ENCODE results near the gene NHLRC1. TPM values are rescaled to one million over a fixed set of nuclear protein-coding genes. Genes with fewer than 3 reads are reported as not detected.

The NHLRC1 gene
- total RNA-seq, 1 experiment from 2014 or later, result 1.4 TPM

DNA sequence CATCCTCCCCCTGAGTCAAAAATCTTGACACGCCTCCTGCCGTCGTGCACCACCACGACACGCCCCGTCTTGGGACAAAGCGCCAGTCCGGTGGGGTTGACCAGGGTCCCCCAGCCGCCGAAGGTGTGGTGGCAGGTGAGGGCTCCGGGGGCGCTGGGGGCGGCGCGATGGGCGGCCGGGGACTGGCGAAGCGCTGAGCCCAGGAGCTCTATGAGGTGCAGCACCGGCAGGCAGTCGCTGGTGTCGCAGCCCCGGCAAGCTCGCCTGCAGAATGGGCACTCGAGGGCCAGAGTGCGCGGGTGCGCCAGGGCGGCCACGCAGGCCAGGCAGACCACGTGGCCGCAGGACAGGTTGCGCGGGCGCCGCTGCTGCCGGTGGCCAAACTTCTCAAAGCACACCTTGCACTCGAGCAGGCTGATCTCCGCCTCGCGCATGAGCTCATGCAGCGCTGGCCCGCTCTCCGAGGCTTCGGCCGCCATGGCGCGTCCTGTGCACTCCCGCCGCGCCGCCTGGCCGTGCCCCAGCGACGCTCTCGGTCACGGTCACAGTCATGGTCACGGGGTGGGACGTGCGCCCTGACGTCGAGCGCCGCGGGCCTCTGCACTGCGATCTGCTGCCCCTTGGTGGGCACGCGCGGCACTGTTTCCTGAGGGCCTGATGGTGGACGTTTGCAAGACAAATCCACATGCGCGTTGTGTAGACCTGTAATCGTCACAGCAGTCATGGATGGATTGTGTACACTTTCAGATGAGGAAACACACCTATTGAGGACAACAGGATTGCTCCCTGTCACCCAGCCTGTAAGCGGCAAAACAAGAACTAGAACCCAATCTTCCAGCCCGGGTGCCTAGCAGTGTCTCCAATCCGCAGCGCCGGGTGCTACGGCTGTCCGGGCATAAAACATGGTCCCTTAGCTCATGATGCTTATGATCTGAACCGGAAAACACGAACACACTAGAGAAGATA lies at the start of gene NHLRC1 (continued):
- TF ChIP-seq ZNF232 (CRISPR knock-in tag; IDR thresholded peaks at IDR 0.05), result peak; percentile 95
- TF ChIP-seq, protein P1, sequence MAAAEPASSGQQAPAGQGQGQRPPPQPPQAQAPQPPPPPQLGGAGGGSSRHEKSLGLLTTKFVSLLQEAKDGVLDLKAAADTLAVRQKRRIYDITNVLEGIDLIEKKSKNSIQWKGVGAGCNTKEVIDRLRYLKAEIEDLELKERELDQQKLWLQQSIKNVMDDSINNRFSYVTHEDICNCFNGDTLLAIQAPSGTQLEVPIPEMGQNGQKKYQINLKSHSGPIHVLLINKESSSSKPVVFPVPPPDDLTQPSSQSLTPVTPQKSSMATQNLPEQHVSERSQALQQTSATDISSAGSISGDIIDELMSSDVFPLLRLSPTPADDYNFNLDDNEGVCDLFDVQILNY (CRISPR knock-in tag; IDR thresholded peaks at IDR 0.05), result peak; percentile 96
- TF ChIP-seq, protein P2, sequence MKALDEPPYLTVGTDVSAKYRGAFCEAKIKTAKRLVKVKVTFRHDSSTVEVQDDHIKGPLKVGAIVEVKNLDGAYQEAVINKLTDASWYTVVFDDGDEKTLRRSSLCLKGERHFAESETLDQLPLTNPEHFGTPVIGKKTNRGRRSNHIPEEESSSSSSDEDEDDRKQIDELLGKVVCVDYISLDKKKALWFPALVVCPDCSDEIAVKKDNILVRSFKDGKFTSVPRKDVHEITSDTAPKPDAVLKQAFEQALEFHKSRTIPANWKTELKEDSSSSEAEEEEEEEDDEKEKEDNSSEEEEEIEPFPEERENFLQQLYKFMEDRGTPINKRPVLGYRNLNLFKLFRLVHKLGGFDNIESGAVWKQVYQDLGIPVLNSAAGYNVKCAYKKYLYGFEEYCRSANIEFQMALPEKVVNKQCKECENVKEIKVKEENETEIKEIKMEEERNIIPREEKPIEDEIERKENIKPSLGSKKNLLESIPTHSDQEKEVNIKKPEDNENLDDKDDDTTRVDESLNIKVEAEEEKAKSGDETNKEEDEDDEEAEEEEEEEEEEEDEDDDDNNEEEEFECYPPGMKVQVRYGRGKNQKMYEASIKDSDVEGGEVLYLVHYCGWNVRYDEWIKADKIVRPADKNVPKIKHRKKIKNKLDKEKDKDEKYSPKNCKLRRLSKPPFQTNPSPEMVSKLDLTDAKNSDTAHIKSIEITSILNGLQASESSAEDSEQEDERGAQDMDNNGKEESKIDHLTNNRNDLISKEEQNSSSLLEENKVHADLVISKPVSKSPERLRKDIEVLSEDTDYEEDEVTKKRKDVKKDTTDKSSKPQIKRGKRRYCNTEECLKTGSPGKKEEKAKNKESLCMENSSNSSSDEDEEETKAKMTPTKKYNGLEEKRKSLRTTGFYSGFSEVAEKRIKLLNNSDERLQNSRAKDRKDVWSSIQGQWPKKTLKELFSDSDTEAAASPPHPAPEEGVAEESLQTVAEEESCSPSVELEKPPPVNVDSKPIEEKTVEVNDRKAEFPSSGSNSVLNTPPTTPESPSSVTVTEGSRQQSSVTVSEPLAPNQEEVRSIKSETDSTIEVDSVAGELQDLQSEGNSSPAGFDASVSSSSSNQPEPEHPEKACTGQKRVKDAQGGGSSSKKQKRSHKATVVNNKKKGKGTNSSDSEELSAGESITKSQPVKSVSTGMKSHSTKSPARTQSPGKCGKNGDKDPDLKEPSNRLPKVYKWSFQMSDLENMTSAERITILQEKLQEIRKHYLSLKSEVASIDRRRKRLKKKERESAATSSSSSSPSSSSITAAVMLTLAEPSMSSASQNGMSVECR (CRISPR knock-in tag; IDR thresholded peaks at IDR 0.05; ENCODE audit: borderline replicate concordance), result peak; percentile 97
- TF ChIP-seq OVOL2 (CRISPR knock-in tag; IDR thresholded peaks at IDR 0.05; ENCODE audit: borderline replicate concordance), result no peak
- no peak for TF ChIP-seq HMGA2 (CRISPR knock-in tag; IDR thresholded peaks at IDR 0.05)
- TF ChIP-seq ZNF121 (CRISPR knock-in tag; IDR thresholded peaks at IDR 0.05), result peak; percentile 98
- TF ChIP-seq, protein P3, sequence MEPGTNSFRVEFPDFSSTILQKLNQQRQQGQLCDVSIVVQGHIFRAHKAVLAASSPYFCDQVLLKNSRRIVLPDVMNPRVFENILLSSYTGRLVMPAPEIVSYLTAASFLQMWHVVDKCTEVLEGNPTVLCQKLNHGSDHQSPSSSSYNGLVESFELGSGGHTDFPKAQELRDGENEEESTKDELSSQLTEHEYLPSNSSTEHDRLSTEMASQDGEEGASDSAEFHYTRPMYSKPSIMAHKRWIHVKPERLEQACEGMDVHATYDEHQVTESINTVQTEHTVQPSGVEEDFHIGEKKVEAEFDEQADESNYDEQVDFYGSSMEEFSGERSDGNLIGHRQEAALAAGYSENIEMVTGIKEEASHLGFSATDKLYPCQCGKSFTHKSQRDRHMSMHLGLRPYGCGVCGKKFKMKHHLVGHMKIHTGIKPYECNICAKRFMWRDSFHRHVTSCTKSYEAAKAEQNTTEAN (CRISPR knock-in tag; IDR thresholded peaks at IDR 0.05), result peak; percentile 98
- TF ChIP-seq TP53 (CRISPR knock-in tag; IDR thresholded peaks at IDR 0.05), result peak; percentile 98
- peak; percentile 72 for TF ChIP-seq ZNF263 (CRISPR knock-in tag; IDR thresholded peaks at IDR 0.05; ENCODE audit: low read depth)
- TF ChIP-seq, protein P4, sequence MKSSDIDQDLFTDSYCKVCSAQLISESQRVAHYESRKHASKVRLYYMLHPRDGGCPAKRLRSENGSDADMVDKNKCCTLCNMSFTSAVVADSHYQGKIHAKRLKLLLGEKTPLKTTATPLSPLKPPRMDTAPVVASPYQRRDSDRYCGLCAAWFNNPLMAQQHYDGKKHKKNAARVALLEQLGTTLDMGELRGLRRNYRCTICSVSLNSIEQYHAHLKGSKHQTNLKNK (CRISPR knock-in tag; IDR thresholded peaks at IDR 0.05), result no peak
- no peak; the same call in 1 of the 2 replicates for TF ChIP-seq CBFB (CRISPR knock-in tag; IDR thresholded peaks at IDR 0.05; ENCODE audit: low read depth)
- TF ChIP-seq, protein P5, sequence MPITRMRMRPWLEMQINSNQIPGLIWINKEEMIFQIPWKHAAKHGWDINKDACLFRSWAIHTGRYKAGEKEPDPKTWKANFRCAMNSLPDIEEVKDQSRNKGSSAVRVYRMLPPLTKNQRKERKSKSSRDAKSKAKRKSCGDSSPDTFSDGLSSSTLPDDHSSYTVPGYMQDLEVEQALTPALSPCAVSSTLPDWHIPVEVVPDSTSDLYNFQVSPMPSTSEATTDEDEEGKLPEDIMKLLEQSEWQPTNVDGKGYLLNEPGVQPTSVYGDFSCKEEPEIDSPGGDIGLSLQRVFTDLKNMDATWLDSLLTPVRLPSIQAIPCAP (CRISPR knock-in tag; IDR thresholded peaks at IDR 0.05), result peak; percentile 95
- TF ChIP-seq, protein P6, sequence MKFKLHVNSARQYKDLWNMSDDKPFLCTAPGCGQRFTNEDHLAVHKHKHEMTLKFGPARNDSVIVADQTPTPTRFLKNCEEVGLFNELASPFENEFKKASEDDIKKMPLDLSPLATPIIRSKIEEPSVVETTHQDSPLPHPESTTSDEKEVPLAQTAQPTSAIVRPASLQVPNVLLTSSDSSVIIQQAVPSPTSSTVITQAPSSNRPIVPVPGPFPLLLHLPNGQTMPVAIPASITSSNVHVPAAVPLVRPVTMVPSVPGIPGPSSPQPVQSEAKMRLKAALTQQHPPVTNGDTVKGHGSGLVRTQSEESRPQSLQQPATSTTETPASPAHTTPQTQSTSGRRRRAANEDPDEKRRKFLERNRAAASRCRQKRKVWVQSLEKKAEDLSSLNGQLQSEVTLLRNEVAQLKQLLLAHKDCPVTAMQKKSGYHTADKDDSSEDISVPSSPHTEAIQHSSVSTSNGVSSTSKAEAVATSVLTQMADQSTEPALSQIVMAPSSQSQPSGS (CRISPR knock-in tag; IDR thresholded peaks at IDR 0.05; ENCODE audit: borderline replicate concordance, low read depth), result peak; percentile 85; the same call in 1 of the 2 replicates

DNA sequence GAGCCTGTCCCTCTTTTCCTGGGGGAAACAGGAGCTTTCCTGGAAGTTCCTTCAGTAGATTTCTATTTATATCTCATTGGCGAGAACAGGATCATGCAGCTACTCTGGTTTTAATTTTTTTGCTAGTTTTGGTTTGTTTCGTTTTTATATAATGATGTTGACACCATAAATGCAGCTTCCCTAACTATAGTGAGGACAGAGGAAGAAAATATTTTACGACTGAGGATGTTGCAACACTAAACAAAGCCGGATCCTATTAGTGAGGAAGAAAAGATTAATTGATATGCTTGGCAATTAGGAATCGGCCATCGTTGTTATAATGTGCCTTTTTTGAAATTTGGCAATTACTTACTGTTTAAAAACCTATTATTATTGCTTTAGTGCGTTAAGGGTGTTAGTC lies 49.4 kb upstream of the NHLRC1 start:
- ATAC-seq (no peak), DNase-seq (ENCODE audit: low spot score) (no peak)
- Mint-ChIP-seq H3K36me3 (peaks cover 40% of the 10 kb centered on the region), H3K27me3 (ENCODE audit: low read depth) (no peaks in the 10 kb centered on the region), H3K4me3 (no peak overlapping the region), H3K27ac (no peak overlapping the region), H3K9me3 (peaks cover 12% of the 10 kb centered on the region), H3K4me1 (0 out of 2 replicates have a peak, but pooled peaks cover 3% of the 10 kb centered on the region)
- ChIA-PET POLR2A (interaction anchor here (0.6 kb wide), 1 partner anchor 66 kb away, joined by 4 read pairs; no protein-coding TSS in a partner anchor), CTCF (no interaction called here)
- TF ChIP-seq ZNF423 (CRISPR knock-in tag; IDR thresholded peaks at IDR 0.05) (no peak), TCF7 (CRISPR knock-in tag; IDR thresholded peaks at IDR 0.05; ENCODE audit: low read depth) (no peak), ESRRA (CRISPR knock-in tag; IDR thresholded peaks at IDR 0.05; ENCODE audit: borderline replicate concordance) (no peak), EMX1 (CRISPR knock-in tag; IDR thresholded peaks at IDR 0.05) (no peak), JAZF1 (CRISPR knock-in tag; IDR thresholded peaks at IDR 0.05) (no peak)
- TF ChIP-seq, protein P7, sequence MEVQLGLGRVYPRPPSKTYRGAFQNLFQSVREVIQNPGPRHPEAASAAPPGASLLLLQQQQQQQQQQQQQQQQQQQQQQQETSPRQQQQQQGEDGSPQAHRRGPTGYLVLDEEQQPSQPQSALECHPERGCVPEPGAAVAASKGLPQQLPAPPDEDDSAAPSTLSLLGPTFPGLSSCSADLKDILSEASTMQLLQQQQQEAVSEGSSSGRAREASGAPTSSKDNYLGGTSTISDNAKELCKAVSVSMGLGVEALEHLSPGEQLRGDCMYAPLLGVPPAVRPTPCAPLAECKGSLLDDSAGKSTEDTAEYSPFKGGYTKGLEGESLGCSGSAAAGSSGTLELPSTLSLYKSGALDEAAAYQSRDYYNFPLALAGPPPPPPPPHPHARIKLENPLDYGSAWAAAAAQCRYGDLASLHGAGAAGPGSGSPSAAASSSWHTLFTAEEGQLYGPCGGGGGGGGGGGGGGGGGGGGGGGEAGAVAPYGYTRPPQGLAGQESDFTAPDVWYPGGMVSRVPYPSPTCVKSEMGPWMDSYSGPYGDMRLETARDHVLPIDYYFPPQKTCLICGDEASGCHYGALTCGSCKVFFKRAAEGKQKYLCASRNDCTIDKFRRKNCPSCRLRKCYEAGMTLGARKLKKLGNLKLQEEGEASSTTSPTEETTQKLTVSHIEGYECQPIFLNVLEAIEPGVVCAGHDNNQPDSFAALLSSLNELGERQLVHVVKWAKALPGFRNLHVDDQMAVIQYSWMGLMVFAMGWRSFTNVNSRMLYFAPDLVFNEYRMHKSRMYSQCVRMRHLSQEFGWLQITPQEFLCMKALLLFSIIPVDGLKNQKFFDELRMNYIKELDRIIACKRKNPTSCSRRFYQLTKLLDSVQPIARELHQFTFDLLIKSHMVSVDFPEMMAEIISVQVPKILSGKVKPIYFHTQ (CRISPR knock-in tag; IDR thresholded peaks at IDR 0.05), result no peak
- TF ChIP-seq, protein P8, sequence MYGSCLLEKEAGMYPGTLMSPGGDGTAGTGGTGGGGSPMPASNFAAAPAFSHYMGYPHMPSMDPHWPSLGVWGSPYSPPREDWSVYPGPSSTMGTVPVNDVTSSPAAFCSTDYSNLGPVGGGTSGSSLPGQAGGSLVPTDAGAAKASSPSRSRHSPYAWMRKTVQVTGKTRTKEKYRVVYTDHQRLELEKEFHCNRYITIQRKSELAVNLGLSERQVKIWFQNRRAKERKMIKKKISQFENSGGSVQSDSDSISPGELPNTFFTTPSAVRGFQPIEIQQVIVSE (CRISPR knock-in tag; IDR thresholded peaks at IDR 0.05; ENCODE audit: borderline replicate concordance), result no peak
- TF ChIP-seq, protein P6 (CRISPR knock-in tag; IDR thresholded peaks at IDR 0.05; ENCODE audit: borderline replicate concordance, low read depth), result no peak

All from WTC11 (cell line).